Skeletal muscle satellite cell (primary cell): ENCODE data around the gene FKBP6.
"Not testable (repeated sequence)": the region's sequence is repeated elsewhere in the genome, so short reads cannot be mapped to it uniquely, and the experiment has no call there.

Source experiments
- H3K27me3 ChIP-seq: 2 replicates; pipeline ENCODE4 v1.7.0; 2013; ENCODE audit warnings: low read length; ENCODE audit not compliant: control insufficient read depth, insufficient read depth
- H3K36me3 ChIP-seq: 2 replicates; pipeline ENCODE4 v1.7.0; 2013; ENCODE audit warnings: mild to moderate bottlenecking, control low read depth, low read length; ENCODE audit not compliant: insufficient read depth
- H3K4me1 ChIP-seq: 2 replicates; pipeline ENCODE4 v1.7.0; 2013; ENCODE audit warnings: low read length; ENCODE audit not compliant: control insufficient read depth, insufficient read depth
- H3K4me2 ChIP-seq: 2 replicates; pipeline ENCODE4 v1.7.0; 2013; ENCODE audit warnings: mild to moderate bottlenecking, low read length
- H3K4me3 ChIP-seq: 2 replicates; pipeline ENCODE4 v1.7.0; 2013; ENCODE audit warnings: low read length
- H3K9ac ChIP-seq: 2 replicates; pipeline ENCODE4 v1.7.0; 2013; ENCODE audit warnings: mild to moderate bottlenecking, low read depth, low read length, moderate library complexity
- H3K9me3 ChIP-seq: replicated peaks from 2 replicates; pipeline ENCODE4 v1.7.0; 2013; ENCODE audit warnings: mild to moderate bottlenecking, control low read depth, low read length

Gene FKBP6

DNA sequence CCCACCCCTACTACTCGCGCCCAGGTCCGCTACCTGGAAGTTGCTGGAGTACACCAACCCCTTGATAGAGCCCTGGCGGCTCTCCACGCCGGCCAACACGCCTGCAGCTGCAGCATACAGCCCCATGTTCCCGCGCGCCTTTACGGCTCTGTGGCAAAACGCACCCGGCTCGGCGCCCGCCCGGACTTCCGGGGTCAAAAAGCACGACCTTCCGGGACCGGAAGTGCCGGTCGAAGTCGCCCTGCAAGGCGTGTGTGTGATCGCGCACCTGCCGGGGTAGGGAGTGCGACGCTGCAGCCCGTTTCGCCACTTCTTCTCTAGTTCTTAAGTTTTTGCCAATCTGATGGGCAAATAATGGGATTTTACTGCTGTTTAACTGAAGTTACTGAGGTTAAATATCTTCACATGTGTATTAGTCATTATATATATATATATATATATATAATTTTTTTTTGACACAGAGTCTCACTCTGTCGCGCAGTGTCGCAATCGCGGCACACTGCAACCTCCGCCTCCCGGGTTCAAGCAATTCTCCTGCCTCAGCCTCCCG is 19.2 kb upstream of the FKBP6 start, which contains the start of gene NSUN5:
TSS of gene NSUN5 (minus strand) at position 162 of the 550 bp plus-strand sequence. CDS start at position 126, 36 bp downstream.
- Histone ChIP-seq H3K36me3 (peaks cover 13% of the 10 kb centered on the region), H3K27me3 (no peaks in the 10 kb centered on the region), H3K4me3 (peak within 1 kb of the TSS; percentile 85), H3K9ac (peak within 1 kb of the TSS; percentile 74), H3K4me1 (peaks cover 6% of the 10 kb centered on the region), H3K4me2 (peak within 1 kb of the TSS; percentile 97), H3K9me3 (no peaks in the 10 kb centered on the region)

- not testable (repeated sequence) for H3K4me1 ChIP-seq, H3K9ac ChIP-seq, H3K27me3 ChIP-seq, H3K36me3 ChIP-seq, H3K4me2 ChIP-seq, H3K9me3 ChIP-seq, H3K4me3 ChIP-seq
These were observed 16.5 kb upstream of the FKBP6 start for GRCh38 chr7:73311421-73311820.

- Histone ChIP-seq H3K4me2 (no peak overlapping the region), H3K27me3 (peaks cover 7% of the 10 kb centered on the region), H3K4me1 (peaks cover under 1% of the 10 kb centered on the region), H3K9ac (no peak overlapping the region), H3K36me3 (no peaks in the 10 kb centered on the region), H3K9me3 (no peaks in the 10 kb centered on the region), H3K4me3 (no peak overlapping the region)
These were observed 15.0 kb upstream of the FKBP6 start for GRCh38 chr7:73312831-73313520.

- Histone ChIP-seq H3K9ac (no peak overlapping the region), H3K36me3 (no peaks in the 10 kb centered on the region), H3K27me3 (peaks cover 7% of the 10 kb centered on the region), H3K4me1 (no peaks in the 10 kb centered on the region), H3K4me2 (no peak overlapping the region), H3K9me3 (no peaks in the 10 kb centered on the region), H3K4me3 (no peak overlapping the region)
These were observed 14.4 kb upstream of the FKBP6 start for GRCh38 chr7:73313521-73313906.

GRCh38 chr7:73314271-73314670 is 13.7 kb upstream of the FKBP6 start:
- H3K9me3 ChIP-seq = no peaks in the 10 kb centered on the region
- H3K4me1 ChIP-seq = no peaks in the 10 kb centered on the region
- no peaks in the 10 kb centered on the region for H3K36me3 ChIP-seq
- H3K27me3 ChIP-seq = peaks cover 7% of the 10 kb centered on the region
- no peak overlapping the region for H3K4me3 ChIP-seq
- no peak overlapping the region for H3K9ac ChIP-seq
- no peak overlapping the region for H3K4me2 ChIP-seq

DNA sequence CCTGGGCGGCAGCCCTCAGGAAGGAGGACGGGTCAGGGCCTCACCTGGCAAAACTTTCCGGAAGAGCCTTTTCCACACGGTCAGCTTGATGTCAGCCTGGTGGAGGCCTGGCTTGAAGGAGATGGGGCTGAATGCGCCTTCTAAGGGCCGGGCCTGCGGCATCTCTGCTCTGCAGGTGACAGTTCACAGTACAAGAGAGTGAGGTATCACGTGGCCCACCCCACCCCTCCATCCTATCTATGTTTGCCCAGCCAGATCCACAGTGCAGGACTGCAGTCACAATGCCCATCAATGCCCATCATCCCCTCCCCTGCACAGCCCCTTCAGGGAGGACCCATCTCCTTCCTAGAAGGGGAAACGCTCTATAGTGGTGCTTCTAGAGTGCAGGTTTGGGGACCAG is 11.4 kb upstream of the FKBP6 start:
- H3K9me3 ChIP-seq = no peaks in the 10 kb centered on the region
- no peaks in the 10 kb centered on the region for H3K4me1 ChIP-seq
- H3K9ac ChIP-seq = no peak overlapping the region

DNA sequence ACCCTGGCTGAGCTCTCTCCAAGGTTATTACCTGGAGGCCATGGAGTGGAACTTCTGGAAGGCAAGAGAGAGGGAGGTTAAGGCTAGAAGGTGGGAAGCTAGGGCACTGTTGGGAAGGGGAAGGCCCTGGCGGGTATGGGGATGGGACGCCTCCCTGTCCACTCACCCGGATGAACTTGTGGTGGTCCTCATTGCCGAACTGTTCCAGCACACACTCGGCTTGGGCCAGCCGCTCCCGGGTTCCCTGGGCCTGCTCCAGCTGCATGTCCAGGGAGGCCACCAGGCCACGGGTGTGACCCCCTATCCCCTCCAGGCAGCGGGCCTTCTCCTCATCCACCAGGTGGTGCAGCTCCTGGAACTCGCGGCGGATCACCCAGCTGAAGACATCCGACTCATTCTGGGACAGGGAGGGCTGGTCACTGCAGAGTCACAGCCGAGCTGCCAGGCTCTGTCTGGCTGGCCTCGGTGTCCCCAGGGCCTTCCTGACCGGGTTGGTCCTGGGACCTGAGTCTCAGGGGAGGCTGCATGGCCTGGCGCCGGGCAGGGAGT is 9.2 kb upstream of the FKBP6 start:
- H3K9ac ChIP-seq, H3K4me3 ChIP-seq, H3K4me2 ChIP-seq, H3K36me3 ChIP-seq, H3K9me3 ChIP-seq, H3K4me1 ChIP-seq: not testable (repeated sequence)
- H3K27me3 ChIP-seq = peaks cover 16% of the 10 kb centered on the region

More for the DNA sequence above, 11.4 kb upstream of the FKBP6 start:
- Histone ChIP-seq H3K4me2 (no peak overlapping the region), H3K36me3 (no peaks in the 10 kb centered on the region), H3K4me3 (no peak overlapping the region), H3K27me3 (peaks cover 13% of the 10 kb centered on the region)

- H3K4me1 ChIP-seq, H3K4me3 ChIP-seq, H3K9ac ChIP-seq, H3K36me3 ChIP-seq, H3K9me3 ChIP-seq, H3K4me2 ChIP-seq: not testable (repeated sequence)
- peaks cover 18% of the 10 kb centered on the region for H3K27me3 ChIP-seq
These were observed 8.4 kb upstream of the FKBP6 start for GRCh38 chr7:73319541-73319940.

GRCh38 chr7:73320009-73320408 is 8.0 kb upstream of the FKBP6 start:
- H3K4me1 ChIP-seq, H3K9me3 ChIP-seq, H3K36me3 ChIP-seq, H3K4me3 ChIP-seq, H3K9ac ChIP-seq: not testable (repeated sequence)
- H3K27me3 ChIP-seq = peaks cover 18% of the 10 kb centered on the region
- peak overlapping the region; percentile 24 for H3K4me2 ChIP-seq

DNA sequence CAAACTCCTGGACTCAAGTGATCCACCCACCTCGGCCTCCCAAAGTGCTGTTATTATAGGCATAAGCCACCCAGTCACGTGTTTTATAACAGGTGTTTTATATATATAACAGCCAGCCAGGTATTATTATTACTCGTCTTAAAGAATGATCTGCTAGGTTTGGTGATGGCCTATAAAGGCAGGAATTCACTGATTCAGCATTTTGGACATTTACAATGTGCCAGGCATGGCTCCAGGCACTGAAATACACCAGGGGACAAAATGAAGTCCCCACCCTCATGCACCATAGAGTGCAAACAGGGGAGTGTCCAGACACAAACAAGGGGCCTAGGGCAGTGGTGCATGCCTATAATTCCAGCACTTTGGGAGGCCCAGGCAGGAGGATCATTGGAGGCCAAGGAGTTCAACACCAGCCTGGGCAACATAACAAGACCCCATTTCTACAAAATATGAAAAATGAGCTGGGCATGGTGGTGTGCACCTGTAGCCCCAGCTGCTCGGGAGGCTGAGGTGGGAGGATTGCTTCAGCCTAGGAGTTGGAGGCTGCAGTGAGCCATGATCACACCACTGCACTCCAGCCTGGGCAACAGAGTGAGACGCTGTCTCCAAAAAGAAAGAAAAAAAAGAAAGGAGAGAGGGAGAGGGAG is 4.4 kb upstream of the FKBP6 start:
- not testable (repeated sequence) for H3K4me3 ChIP-seq, H3K9ac ChIP-seq
- H3K27me3 ChIP-seq = peaks cover 11% of the 10 kb centered on the region

DNA sequence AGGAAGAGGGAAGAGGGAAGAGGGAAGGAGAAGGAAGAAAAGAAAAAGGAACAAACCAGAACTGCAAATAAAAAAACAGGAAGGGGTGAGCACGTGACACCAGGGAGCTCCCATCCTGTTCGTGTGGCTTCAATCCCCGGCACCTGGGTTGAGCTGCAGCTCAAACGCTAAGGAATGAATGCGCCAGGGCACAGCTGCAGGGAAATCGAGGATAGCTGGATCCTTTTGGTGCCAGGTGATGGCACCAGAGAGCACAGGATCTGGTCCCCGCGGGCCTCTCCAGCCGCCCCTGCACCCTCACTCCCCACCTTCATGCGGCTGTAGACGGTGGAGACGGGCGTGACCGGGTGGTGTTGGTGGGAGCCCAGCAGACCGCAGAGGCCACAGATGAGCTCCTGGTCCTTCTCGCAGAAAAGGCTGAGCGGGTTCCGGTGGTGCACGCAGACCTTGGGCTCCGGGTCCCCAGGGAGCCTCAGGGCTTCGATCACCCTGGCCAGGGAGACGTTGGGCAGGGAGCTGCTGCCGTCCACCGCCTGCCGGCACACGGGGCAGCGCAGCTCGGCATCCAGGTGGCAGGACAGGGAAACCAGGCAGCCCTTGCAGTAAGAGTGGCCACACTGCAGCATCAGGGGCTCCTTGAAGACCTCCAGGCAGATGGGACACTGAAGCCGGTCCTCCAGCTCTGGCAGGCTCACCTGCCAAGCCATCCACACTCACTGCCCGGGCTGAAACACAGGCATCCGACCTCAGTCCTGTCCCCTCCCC is 3.7 kb upstream of the FKBP6 start:
- H3K36me3 ChIP-seq, H3K9me3 ChIP-seq, H3K4me1 ChIP-seq, H3K9ac ChIP-seq: not testable (repeated sequence)
- peak overlapping the region; percentile 56 for H3K4me3 ChIP-seq
- peaks cover 15% of the 10 kb centered on the region for H3K27me3 ChIP-seq
- peak overlapping the region; percentile 65 for H3K4me2 ChIP-seq

More for the DNA sequence above, 4.4 kb upstream of the FKBP6 start:
- H3K4me2 ChIP-seq = peak overlapping the region; percentile 65
- not testable (repeated sequence) for H3K9me3 ChIP-seq, H3K36me3 ChIP-seq, H3K4me1 ChIP-seq
